ENCODE data around the gene FSIP1. TPM values are rescaled to one million over a fixed set of nuclear protein-coding genes. Genes with fewer than 3 reads are reported as not detected.

Gene FSIP1
- total RNA-seq, 1 donor from 2014 or later, result 0.54 TPM

DNA sequence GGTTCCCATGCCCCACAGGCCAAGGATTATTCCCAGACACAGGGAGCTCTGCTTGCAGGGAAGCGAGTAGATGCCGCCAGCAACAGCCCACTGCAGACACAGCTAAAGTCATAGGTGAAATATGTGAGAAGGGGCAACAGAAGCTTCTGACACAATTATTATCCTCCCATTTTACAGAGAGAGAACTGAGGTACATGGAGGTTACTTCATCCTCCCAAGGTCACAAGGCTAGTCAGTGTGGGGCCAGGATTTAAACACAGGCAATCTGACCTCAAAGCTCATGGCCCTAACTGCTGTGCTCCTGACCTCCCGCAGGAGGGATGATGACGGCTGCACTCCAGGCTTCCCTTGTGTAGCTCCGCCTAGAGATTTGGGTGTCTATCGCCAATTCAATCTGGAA is 15.7 kb upstream of the FSIP1 start:
- Mint-ChIP-seq H3K9me3 (ENCODE audit: unreplicated experiment) (no peaks in the 10 kb centered on the region), H3K4me3 (ENCODE audit: unreplicated experiment) (no peak overlapping the region), H3K4me1 (ENCODE audit: unreplicated experiment) (no peaks in the 10 kb centered on the region), H3K27me3 (ENCODE audit: unreplicated experiment) (no peaks in the 10 kb centered on the region), H3K27ac (ENCODE audit: unreplicated experiment) (no peak overlapping the region), H3K36me3 (ENCODE audit: unreplicated experiment) (peaks cover 14% of the 10 kb centered on the region)
- DNase-seq (ENCODE audit: extremely low spot score, unreplicated experiment), result no peak
- TF ChIP-seq, protein P1, sequence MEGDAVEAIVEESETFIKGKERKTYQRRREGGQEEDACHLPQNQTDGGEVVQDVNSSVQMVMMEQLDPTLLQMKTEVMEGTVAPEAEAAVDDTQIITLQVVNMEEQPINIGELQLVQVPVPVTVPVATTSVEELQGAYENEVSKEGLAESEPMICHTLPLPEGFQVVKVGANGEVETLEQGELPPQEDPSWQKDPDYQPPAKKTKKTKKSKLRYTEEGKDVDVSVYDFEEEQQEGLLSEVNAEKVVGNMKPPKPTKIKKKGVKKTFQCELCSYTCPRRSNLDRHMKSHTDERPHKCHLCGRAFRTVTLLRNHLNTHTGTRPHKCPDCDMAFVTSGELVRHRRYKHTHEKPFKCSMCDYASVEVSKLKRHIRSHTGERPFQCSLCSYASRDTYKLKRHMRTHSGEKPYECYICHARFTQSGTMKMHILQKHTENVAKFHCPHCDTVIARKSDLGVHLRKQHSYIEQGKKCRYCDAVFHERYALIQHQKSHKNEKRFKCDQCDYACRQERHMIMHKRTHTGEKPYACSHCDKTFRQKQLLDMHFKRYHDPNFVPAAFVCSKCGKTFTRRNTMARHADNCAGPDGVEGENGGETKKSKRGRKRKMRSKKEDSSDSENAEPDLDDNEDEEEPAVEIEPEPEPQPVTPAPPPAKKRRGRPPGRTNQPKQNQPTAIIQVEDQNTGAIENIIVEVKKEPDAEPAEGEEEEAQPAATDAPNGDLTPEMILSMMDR (IDR thresholded peaks at IDR 0.05), result no peak

DNA sequence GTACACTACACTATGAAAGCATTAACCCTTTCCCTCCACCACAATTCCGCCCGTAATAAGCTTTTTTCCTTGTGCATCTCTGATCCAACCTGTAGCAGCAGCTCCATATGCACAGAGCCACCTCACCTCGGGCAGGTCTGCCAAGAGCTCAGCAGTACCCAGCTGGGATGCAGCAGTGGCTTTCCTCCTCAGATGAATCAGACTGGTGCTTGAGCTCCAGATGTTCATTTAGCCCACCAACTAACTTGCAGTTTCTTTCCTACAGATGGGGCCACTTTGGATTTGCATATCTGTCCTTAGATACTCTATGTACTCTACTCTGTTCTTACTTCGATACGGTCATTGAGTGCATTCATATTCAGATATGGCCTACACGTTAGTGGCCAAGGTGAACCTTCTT is 14.8 kb upstream of the FSIP1 start:
- Mint-ChIP-seq H3K9me3 (ENCODE audit: unreplicated experiment) (no peaks in the 10 kb centered on the region), H3K4me1 (ENCODE audit: unreplicated experiment) (peaks cover 7% of the 10 kb centered on the region), H3K36me3 (ENCODE audit: unreplicated experiment) (peaks cover 14% of the 10 kb centered on the region), H3K27ac (ENCODE audit: unreplicated experiment) (no peak overlapping the region), H3K27me3 (ENCODE audit: unreplicated experiment) (no peaks in the 10 kb centered on the region), H3K4me3 (ENCODE audit: unreplicated experiment) (no peak overlapping the region)
- TF ChIP-seq, protein P1 (IDR thresholded peaks at IDR 0.05), result no peak
- DNase-seq (ENCODE audit: extremely low spot score, unreplicated experiment), result no peak

DNA sequence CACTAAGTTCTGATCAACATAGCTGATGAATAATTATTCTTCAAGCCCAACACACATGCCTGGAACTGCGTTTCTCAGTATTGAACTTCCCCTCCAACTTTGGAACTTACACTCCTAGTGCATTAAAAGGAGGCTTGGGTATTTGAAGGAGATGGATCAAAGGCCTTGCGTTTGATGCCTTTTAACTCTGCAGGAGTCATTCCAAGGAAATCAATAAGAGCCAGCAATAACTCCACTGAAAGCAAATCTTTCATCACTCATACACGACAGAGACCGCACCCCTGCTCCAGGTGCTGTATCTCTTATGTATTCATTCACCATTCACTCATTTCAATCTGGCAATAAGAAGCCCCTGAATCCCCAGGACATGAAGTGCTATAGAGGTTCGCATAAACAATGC is 14.0 kb upstream of the FSIP1 start:
- no peak overlapping the region for H3K27ac Mint-ChIP-seq (ENCODE audit: unreplicated experiment)
- H3K4me3 Mint-ChIP-seq (ENCODE audit: unreplicated experiment), result no peak overlapping the region
- DNase-seq (ENCODE audit: extremely low spot score, unreplicated experiment), result no peak
- TF ChIP-seq, protein P1 (IDR thresholded peaks at IDR 0.05), result no peak
- H3K9me3 Mint-ChIP-seq (ENCODE audit: unreplicated experiment), result no peaks in the 10 kb centered on the region
- peaks cover 14% of the 10 kb centered on the region for H3K36me3 Mint-ChIP-seq (ENCODE audit: unreplicated experiment)
- peaks cover 12% of the 10 kb centered on the region for H3K4me1 Mint-ChIP-seq (ENCODE audit: unreplicated experiment)
- H3K27me3 Mint-ChIP-seq (ENCODE audit: unreplicated experiment), result no peaks in the 10 kb centered on the region

DNA sequence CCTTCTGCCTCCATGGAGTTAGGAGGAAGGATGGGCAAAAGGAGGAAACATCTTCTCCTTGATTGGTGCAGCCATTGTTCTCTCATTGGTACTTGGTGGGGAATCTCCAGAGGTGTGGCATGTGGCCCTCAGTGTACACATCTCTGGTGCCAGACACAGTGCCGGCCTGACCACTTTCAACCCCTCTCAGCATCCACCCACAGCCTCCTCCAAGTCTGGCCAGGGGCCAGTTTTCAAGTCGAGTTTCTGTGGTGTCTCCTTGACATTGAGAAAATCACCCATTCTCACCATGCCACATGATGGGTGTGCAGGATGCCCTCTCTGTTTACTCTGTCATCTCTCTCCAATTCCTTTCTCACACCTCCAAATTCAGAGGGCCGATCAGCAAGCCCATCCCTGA is 12.8 kb upstream of the FSIP1 start:
- TF ChIP-seq, protein P1 (IDR thresholded peaks at IDR 0.05), result no peak
- no peak for DNase-seq (ENCODE audit: extremely low spot score, unreplicated experiment)
- Mint-ChIP-seq H3K27ac (ENCODE audit: unreplicated experiment) (no peak overlapping the region), H3K27me3 (ENCODE audit: unreplicated experiment) (no peaks in the 10 kb centered on the region), H3K4me1 (ENCODE audit: unreplicated experiment) (peaks cover 12% of the 10 kb centered on the region), H3K9me3 (ENCODE audit: unreplicated experiment) (no peaks in the 10 kb centered on the region), H3K4me3 (ENCODE audit: unreplicated experiment) (no peak overlapping the region), H3K36me3 (ENCODE audit: unreplicated experiment) (peaks cover 7% of the 10 kb centered on the region)

DNA sequence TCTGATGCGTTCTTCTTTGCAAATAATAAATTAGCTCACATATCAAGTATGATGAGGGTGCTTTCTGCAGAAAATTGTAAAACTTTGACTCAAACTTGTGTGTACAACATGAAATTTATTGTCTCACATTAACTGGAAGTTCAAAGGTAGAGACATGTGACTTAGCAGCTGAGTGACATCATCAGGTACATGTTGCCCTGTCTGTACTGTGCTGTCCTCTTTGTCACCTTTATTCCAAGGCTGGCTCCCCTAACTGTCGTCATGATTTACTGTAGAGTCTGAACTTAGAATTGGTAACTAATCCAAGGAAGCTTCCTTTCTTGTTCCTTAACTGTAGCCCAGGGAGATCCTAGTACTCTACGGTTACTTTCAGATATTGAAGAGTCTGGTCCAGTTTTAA is 12.3 kb upstream of the FSIP1 start:
- TF ChIP-seq, protein P1 (IDR thresholded peaks at IDR 0.05), result no peak
- H3K9me3 Mint-ChIP-seq (ENCODE audit: unreplicated experiment), result no peaks in the 10 kb centered on the region
- no peak for DNase-seq (ENCODE audit: extremely low spot score, unreplicated experiment)
- no peak overlapping the region for H3K27ac Mint-ChIP-seq (ENCODE audit: unreplicated experiment)
- H3K27me3 Mint-ChIP-seq (ENCODE audit: unreplicated experiment), result no peaks in the 10 kb centered on the region
- H3K36me3 Mint-ChIP-seq (ENCODE audit: unreplicated experiment), result peaks cover 3% of the 10 kb centered on the region
- H3K4me1 Mint-ChIP-seq (ENCODE audit: unreplicated experiment), result peaks cover 12% of the 10 kb centered on the region
- no peak overlapping the region for H3K4me3 Mint-ChIP-seq (ENCODE audit: unreplicated experiment)

All from osteocyte (in vitro differentiated cells).